Activated T-cell treated with anti-CD3 and anti-CD28 coated beads for 4 hours (primary cell): Measurements from ENCODE around the gene CYB5D1.

Experiments used
- DNase-seq: peaks from one replicate; pipeline ENCODE4 v3.0.0-alpha.2; 2020

Gene CYB5D1

GRCh38 chr17:7887038-7887481 is 29.3 kb downstream of the CYB5D1 start:
- DNase-seq, result no peak

- peak; percentile 90 for DNase-seq
Measured at GRCh38 chr17:7887482-7888183, 29.8 kb downstream of the CYB5D1 start.

- DNase-seq, result peak; percentile 30
Measured at GRCh38 chr17:7888184-7888920, 30.5 kb downstream of the CYB5D1 start, which contains the start of gene CHD3. CHD3 (plus strand) TSS chr17:7888789; CDS start chr17:7889001, 212 bp downstream.

- no peak for DNase-seq
Measured at GRCh38 chr17:7889166-7889955, 31.6 kb downstream of the CYB5D1 start.

- no peak for DNase-seq
Measured at GRCh38 chr17:7893187-7893880, 35.5 kb downstream of the CYB5D1 start.

- no peak for DNase-seq
Measured at GRCh38 chr17:7894226-7894625, 36.4 kb downstream of the CYB5D1 start.

- DNase-seq, result no peak
Measured at GRCh38 chr17:7894866-7895265, 37.1 kb downstream of the CYB5D1 start.

GRCh38 chr17:7897090-7897489 is 39.3 kb downstream of the CYB5D1 start:
- DNase-seq, result no peak

- no peak for DNase-seq
Measured at GRCh38 chr17:7897773-7898172, 40.0 kb downstream of the CYB5D1 start.

- no peak for DNase-seq
Measured at GRCh38 chr17:7903154-7904103, 45.6 kb downstream of the CYB5D1 start.

GRCh38 chr17:7909089-7909488 is 51.3 kb downstream of the CYB5D1 start:
- no peak for DNase-seq

- DNase-seq, result no peak
Measured at GRCh38 chr17:7910281-7910680, 52.5 kb downstream of the CYB5D1 start.

- no peak for DNase-seq
Measured at GRCh38 chr17:7910711-7911110, 52.9 kb downstream of the CYB5D1 start.

GRCh38 chr17:7911116-7911515 is 53.3 kb downstream of the CYB5D1 start:
- DNase-seq, result no peak
